GM10266 (cell line): ENCODE results near the gene E2F3.
"Not testable (repeated sequence)": the region's sequence is repeated elsewhere in the genome, so short reads cannot be mapped to it uniquely, and the experiment has no call there.

Experiments
- DNase-seq: peaks from one replicate; pipeline ENCODE4 v3.0.0; 2012; ENCODE audit errors: extremely low spot score
- CTCF ChIP-seq: IDR thresholded peaks from 2 replicates; pipeline ENCODE4 v1.5.1; 2012; ENCODE audit warnings: mild to moderate bottlenecking, low read depth; ENCODE audit not compliant: control insufficient read depth, insufficient read depth; ENCODE audit errors: missing control alignments

E2F3 gene

GRCh38 chr6:20529086-20529448 lies 127.4 kb downstream of the E2F3 start:
- DNase-seq, result not testable (repeated sequence)
- TF ChIP-seq CTCF, result peak; percentile 52

- TF ChIP-seq CTCF, result no peak
- DNase-seq, result no peak
Measured at GRCh38 chr6:20532881-20533280, 131.2 kb downstream of the E2F3 start.

- TF ChIP-seq CTCF, result no peak
- DNase-seq, result no peak
Measured at GRCh38 chr6:20533746-20534294, 132.1 kb downstream of the E2F3 start.

GRCh38 chr6:20534295-20535262 lies 132.9 kb downstream of the E2F3 start, which contains the start of gene CDKAL1:
TSS of gene CDKAL1 (plus strand) at chr6:20534457. CDS start at chr6:20546351, 11,894 bp downstream.
- DNase-seq, result peak; percentile 72
- no peak for TF ChIP-seq CTCF

- no peak for TF ChIP-seq CTCF
- no peak for DNase-seq
Measured at GRCh38 chr6:20538131-20538662, 136.5 kb downstream of the E2F3 start.

GRCh38 chr6:20538907-20539306 lies 137.2 kb downstream of the E2F3 start:
- TF ChIP-seq CTCF, result no peak
- DNase-seq, result no peak
